Measurements from ENCODE around the gene VN1R2. TPM values are rescaled to one million over a fixed set of nuclear protein-coding genes. Genes with fewer than 3 reads are reported as not detected.

Gene VN1R2
- total RNA-seq, 1 donor from 2014 or later = not detected

- H3K4me1 ChIP-seq (ENCODE audit: insufficient read depth, low read length) = no peaks in the 10 kb centered on the region
Observed at GRCh38 chr19:53285087-53285486, 27.0 kb downstream of the VN1R2 start.

DNA sequence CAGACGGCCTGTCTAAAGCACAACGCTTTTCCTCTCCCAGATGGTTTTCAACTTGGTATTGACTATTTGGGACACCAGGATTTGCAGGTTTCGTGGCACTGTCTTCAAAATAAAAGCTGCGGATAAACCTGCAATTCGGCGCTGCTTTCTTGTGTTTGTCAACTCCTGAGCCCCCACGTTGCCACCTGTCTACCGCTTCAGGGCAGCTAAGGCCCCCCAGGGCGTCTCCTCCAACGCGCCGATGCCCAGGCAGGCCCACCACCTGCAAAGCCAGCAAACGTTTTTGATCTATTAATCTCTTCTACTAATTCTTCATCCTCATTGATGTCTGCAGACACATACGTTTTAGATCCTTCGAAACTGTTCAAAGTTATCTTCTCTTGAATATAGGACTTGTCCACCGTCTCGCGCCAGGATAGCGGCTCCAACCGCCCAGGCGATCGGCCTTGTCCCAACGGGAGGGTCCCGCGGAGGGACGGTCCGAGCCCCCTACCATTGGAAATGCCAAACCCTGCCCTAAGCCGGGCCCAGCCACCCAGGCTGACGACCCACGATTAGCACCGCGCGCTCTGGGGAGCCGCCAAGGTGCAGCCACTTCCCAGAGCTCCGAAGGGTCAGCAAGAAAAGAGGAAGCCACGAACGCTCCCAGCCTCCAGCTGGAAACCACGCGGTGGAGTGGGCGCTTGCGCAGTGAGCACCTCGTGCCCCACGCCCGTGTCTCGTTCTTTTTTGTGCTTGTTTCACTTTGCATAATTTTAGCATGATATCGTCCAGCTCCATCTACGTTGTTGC, 32.9 kb downstream of the VN1R2 start:
- no peak overlapping the region for H3K4me3 ChIP-seq (ENCODE audit: insufficient read depth, low read depth, low read length)
- H3K9me3 Mint-ChIP-seq (ENCODE audit: unreplicated experiment) = peaks cover 42% of the 10 kb centered on the region
- H3K27ac ChIP-seq (ENCODE audit: low read depth, low read length) = no peak overlapping the region
- no peak for TF ChIP-seq EZH2 (IDR thresholded peaks at IDR 0.05; ENCODE audit: insufficient read depth, low read length)
- TF ChIP-seq, protein P1, sequence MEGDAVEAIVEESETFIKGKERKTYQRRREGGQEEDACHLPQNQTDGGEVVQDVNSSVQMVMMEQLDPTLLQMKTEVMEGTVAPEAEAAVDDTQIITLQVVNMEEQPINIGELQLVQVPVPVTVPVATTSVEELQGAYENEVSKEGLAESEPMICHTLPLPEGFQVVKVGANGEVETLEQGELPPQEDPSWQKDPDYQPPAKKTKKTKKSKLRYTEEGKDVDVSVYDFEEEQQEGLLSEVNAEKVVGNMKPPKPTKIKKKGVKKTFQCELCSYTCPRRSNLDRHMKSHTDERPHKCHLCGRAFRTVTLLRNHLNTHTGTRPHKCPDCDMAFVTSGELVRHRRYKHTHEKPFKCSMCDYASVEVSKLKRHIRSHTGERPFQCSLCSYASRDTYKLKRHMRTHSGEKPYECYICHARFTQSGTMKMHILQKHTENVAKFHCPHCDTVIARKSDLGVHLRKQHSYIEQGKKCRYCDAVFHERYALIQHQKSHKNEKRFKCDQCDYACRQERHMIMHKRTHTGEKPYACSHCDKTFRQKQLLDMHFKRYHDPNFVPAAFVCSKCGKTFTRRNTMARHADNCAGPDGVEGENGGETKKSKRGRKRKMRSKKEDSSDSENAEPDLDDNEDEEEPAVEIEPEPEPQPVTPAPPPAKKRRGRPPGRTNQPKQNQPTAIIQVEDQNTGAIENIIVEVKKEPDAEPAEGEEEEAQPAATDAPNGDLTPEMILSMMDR (IDR thresholded peaks at IDR 0.05; ENCODE audit: insufficient read depth, low read depth, low read length) = no peak
- H3K4me3 Mint-ChIP-seq (ENCODE audit: unreplicated experiment) = no peak overlapping the region
- no peak overlapping the region for H3K27ac Mint-ChIP-seq (ENCODE audit: unreplicated experiment)
- H3K36me3 ChIP-seq (ENCODE audit: insufficient read depth, low read length) = no peaks in the 10 kb centered on the region
- no peak for FAIRE-seq
- H3K36me3 Mint-ChIP-seq (ENCODE audit: low read depth, unreplicated experiment) = no peaks in the 10 kb centered on the region
- no peak overlapping the region for H3K9ac ChIP-seq (ENCODE audit: low read length)
- H3K4me1 Mint-ChIP-seq (ENCODE audit: low read depth, unreplicated experiment) = no peaks in the 10 kb centered on the region
- H3K4me1 ChIP-seq (ENCODE audit: insufficient read depth, low read length) = no peaks in the 10 kb centered on the region
- no peaks in the 10 kb centered on the region for H3K27me3 ChIP-seq (ENCODE audit: insufficient read depth, low read length)
- no peak for DNase-seq (ENCODE audit: low read depth)
- no peaks in the 10 kb centered on the region for H4K20me1 ChIP-seq (ENCODE audit: insufficient read depth, low read length)
- no peaks in the 10 kb centered on the region for H3K79me2 ChIP-seq (ENCODE audit: insufficient read depth, low read length)
- no peaks in the 10 kb centered on the region for H3K27me3 Mint-ChIP-seq (ENCODE audit: low read depth, unreplicated experiment)
- no peak overlapping the region for H3K4me2 ChIP-seq (ENCODE audit: low read length)
- H3K9me3 ChIP-seq (ENCODE audit: insufficient read depth, low read depth, low read length) = peaks cover 13% of the 10 kb centered on the region
- H2AFZ ChIP-seq (ENCODE audit: low read depth, low read length) = no peak overlapping the region

More at GRCh38 chr19:53285087-53285486, 27.0 kb downstream of the VN1R2 start:
- H3K9me3 ChIP-seq (ENCODE audit: insufficient read depth, low read depth, low read length) = no peaks in the 10 kb centered on the region
- TF ChIP-seq, protein P1 (IDR thresholded peaks at IDR 0.05; ENCODE audit: insufficient read depth, low read depth, low read length) = no peak
- TF ChIP-seq EZH2 (IDR thresholded peaks at IDR 0.05; ENCODE audit: insufficient read depth, low read length) = no peak
- Mint-ChIP-seq H3K9me3 (ENCODE audit: unreplicated experiment) (peaks cover 11% of the 10 kb centered on the region), H3K4me1 (ENCODE audit: low read depth, unreplicated experiment) (no peaks in the 10 kb centered on the region), H3K4me3 (ENCODE audit: unreplicated experiment) (no peak overlapping the region), H3K27ac (ENCODE audit: unreplicated experiment) (no peak overlapping the region), H3K36me3 (ENCODE audit: low read depth, unreplicated experiment) (no peaks in the 10 kb centered on the region), H3K27me3 (ENCODE audit: low read depth, unreplicated experiment) (no peaks in the 10 kb centered on the region)
- H3K4me2 ChIP-seq (ENCODE audit: low read length) = no peak overlapping the region
- H3K79me2 ChIP-seq (ENCODE audit: insufficient read depth, low read length) = no peaks in the 10 kb centered on the region
- H3K27me3 ChIP-seq (ENCODE audit: insufficient read depth, low read length) = no peaks in the 10 kb centered on the region
- H3K36me3 ChIP-seq (ENCODE audit: insufficient read depth, low read length) = no peaks in the 10 kb centered on the region
- DNase-seq (ENCODE audit: low read depth) (no peak), FAIRE-seq (no peak)
- H2AFZ ChIP-seq (ENCODE audit: low read depth, low read length) = no peak overlapping the region
- H3K27ac ChIP-seq (ENCODE audit: low read depth, low read length) = no peak overlapping the region
- no peak overlapping the region for H3K9ac ChIP-seq (ENCODE audit: low read length)
- H3K4me3 ChIP-seq (ENCODE audit: insufficient read depth, low read depth, low read length) = no peak overlapping the region
- no peaks in the 10 kb centered on the region for H4K20me1 ChIP-seq (ENCODE audit: insufficient read depth, low read length)

Data from astrocyte (in vitro differentiated cells and primary cell).